Karpas-422 (cell line): Measurements from ENCODE around the gene KIRREL3. TPM values are rescaled to one million over a fixed set of nuclear protein-coding genes. Genes with fewer than 3 reads are reported as not detected.

Source experiments
- DNase-seq: peaks from one replicate; pipeline ENCODE4 v3.0.0-alpha.2; 2015
- H2AFZ ChIP-seq: fragments of 200-600 bp; sonication (generic); 2 replicates; pipeline ENCODE4 v1.6.1; 2014; ENCODE audit warnings: antibody characterized with exemption, low read length, mixed read lengths
- H3K27ac ChIP-seq: fragments of 200-600 bp; sonication (generic); 2 replicates; pipeline ENCODE4 v1.5.1; 2014; ENCODE audit warnings: mild to moderate bottlenecking, low read length, moderate library complexity
- H3K27me3 ChIP-seq: fragments of 200-600 bp; sonication (generic); 2 replicates; pipeline ENCODE4 v1.6.1; 2014; ENCODE audit warnings: low read length, mixed read lengths
- H3K36me3 ChIP-seq: fragments of 200-600 bp; sonication (generic); 2 replicates; pipeline ENCODE4 v1.6.1; 2014; ENCODE audit warnings: low read length, mixed read lengths; ENCODE audit not compliant: insufficient read depth
- H3K4me1 ChIP-seq: fragments of 200-600 bp; sonication (generic); 2 replicates; pipeline ENCODE4 v1.6.1; 2014; ENCODE audit warnings: mild to moderate bottlenecking, low read length, mixed read lengths
- H3K4me2 ChIP-seq: fragments of 200-600 bp; sonication (generic); 2 replicates; pipeline ENCODE4 v1.6.1; 2014; ENCODE audit warnings: low read length, low read depth, mild to moderate bottlenecking; ENCODE audit not compliant: poor library complexity, severe bottlenecking
- H3K4me3 ChIP-seq: fragments of 200-600 bp; sonication (generic); 2 replicates; pipeline ENCODE4 v1.5.1; 2014; ENCODE audit warnings: mild to moderate bottlenecking, antibody characterized with exemption, low read length, mixed read lengths
- H3K79me2 ChIP-seq: fragments of 200-600 bp; sonication (generic); 2 replicates; pipeline ENCODE4 v1.6.1; 2014; ENCODE audit warnings: mild to moderate bottlenecking, low read length, mixed read lengths
- H3K9ac ChIP-seq: fragments of 200-600 bp; sonication (generic); 2 replicates; pipeline ENCODE4 v1.6.0; 2014; ENCODE audit warnings: low read length
- H3K9me2 ChIP-seq: fragments of 200-600 bp; sonication (generic), shearing (Covaris generic); replicated peaks from 2 replicates; pipeline ENCODE4 v1.6.0; 2014; ENCODE audit warnings: mild to moderate bottlenecking, low read length, moderate library complexity; ENCODE audit not compliant: insufficient read depth
- H3K9me3 ChIP-seq: fragments of 300-700, 200-600 bp; sonication (generic); 2 replicates; pipeline ENCODE4 v1.6.1; 2014; ENCODE audit warnings: low read length, mixed read lengths
- H4K20me1 ChIP-seq: fragments of 200-600 bp; sonication (generic); 2 replicates; pipeline ENCODE4 v1.6.1; 2014; ENCODE audit warnings: mild to moderate bottlenecking, antibody characterized with exemption, low read length, low read depth; ENCODE audit not compliant: insufficient read depth
- total RNA-seq: library from RNA; depleted of rRNA; stranded (reverse); fragments of >200 nt; shearing (Covaris generic); gene quantifications from 2 replicates; pipeline ENCODE4 v1.2.3, GENCODE V29; 2014; ENCODE audit warnings: low replicate concordance

KIRREL3 gene
- total RNA-seq, 1 experiment from 2014 or later: not detected

DNA sequence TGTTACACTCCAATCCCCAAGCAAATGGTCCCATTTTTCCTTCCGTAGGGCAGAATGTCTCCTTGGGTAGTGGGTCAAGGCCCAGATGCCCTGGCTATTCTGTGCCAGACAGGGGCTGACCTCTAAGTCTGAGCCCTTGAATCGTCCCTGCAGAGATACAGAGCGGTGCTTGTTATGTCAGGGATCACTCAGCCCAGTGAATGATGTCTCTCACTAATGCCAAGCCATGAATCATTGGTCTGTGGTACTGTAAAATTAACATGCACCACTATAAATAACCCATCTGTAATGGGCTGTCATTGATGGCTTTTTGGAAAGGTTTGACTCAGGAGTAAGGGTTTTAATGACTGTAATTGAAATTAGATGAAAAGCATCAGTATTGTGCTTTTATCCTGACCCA, 35.3 kb upstream of the KIRREL3 start:
- Histone ChIP-seq H3K4me3 (no peak overlapping the region), H2AFZ (no peak overlapping the region), H3K36me3 (no peaks in the 10 kb centered on the region), H4K20me1 (no peaks in the 10 kb centered on the region), H3K4me2 (no peak overlapping the region), H3K4me1 (no peaks in the 10 kb centered on the region), H3K9ac (no peak overlapping the region), H3K79me2 (no peaks in the 10 kb centered on the region), H3K9me2 (no peaks in the 10 kb centered on the region), H3K27ac (no peak overlapping the region), H3K9me3 (no peaks in the 10 kb centered on the region), H3K27me3 (no peaks in the 10 kb centered on the region)
- DNase-seq: no peak

DNA sequence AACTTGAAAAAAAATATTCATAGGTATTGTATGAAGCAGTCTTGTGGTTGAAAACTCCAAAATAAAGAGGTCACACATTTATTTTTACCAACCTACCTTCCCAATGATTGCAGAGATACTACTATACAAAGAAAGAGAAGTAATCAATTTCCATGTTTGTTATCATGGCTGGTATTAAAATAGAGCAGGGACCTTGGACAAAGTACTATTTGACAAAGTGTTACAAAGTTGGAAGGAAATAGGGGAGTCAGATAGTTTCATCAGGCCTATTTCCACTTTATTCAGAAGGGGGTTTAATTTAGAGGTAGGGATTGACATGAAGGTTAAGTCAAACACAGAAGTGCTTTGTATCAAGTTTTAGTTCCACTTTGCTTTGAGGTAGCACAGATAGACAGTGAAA, 34.4 kb upstream of the KIRREL3 start:
- H3K36me3 ChIP-seq: no peaks in the 10 kb centered on the region
- H3K9me3 ChIP-seq: no peaks in the 10 kb centered on the region
- no peak overlapping the region for H2AFZ ChIP-seq
- no peak for DNase-seq
- H3K79me2 ChIP-seq: no peaks in the 10 kb centered on the region
- H3K4me1 ChIP-seq: no peaks in the 10 kb centered on the region
- H4K20me1 ChIP-seq: no peaks in the 10 kb centered on the region
- no peaks in the 10 kb centered on the region for H3K9me2 ChIP-seq
- no peak overlapping the region for H3K9ac ChIP-seq
- no peaks in the 10 kb centered on the region for H3K27me3 ChIP-seq
- H3K27ac ChIP-seq: no peak overlapping the region
- H3K4me3 ChIP-seq: no peak overlapping the region
- H3K4me2 ChIP-seq: no peak overlapping the region

DNA sequence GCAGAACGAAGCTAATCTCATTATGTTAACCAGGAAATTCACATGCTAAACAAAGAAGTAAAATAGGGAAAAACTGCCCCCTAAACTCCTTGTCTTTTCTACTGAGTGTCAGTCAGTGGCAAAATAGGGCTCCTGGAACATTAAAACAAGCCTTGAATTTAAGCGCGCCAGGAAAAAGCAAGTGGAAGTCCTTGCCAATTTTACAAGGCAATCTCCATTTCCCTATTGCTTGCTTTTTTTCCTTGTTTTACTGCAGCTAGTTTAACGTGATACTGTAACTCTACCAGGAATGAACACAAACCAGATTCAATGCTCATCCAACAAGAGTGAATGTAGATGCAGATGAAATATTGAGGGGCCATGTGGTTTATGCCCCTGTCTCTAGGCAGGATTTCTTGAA, 28.1 kb upstream of the KIRREL3 start:
- Histone ChIP-seq H3K9me2 (no peaks in the 10 kb centered on the region), H3K27ac (no peak overlapping the region), H3K4me1 (no peaks in the 10 kb centered on the region), H3K27me3 (no peaks in the 10 kb centered on the region), H3K4me3 (no peak overlapping the region), H3K79me2 (no peaks in the 10 kb centered on the region), H3K9ac (no peak overlapping the region), H3K9me3 (no peaks in the 10 kb centered on the region), H3K36me3 (no peaks in the 10 kb centered on the region), H4K20me1 (no peaks in the 10 kb centered on the region), H2AFZ (no peak overlapping the region), H3K4me2 (no peak overlapping the region)
- no peak for DNase-seq

DNA sequence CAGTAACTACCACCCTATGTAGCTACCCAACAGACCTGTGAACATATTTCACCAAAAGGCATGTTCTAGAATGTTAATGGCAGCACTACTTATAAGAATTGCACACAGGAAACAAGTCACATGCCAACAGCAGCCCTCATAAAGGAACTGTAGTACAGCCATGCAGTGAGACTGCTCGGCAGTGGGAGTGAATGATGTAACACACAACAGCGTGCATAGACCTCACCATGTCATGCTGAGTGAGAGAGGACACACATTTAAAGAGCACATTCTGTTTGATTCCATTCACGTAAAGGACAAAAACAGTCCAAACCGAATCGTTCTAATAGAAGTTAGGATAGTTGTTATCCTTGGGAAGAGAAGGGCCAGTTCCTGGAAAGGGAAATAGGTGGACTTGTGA, 27.2 kb upstream of the KIRREL3 start:
- Histone ChIP-seq H3K9me2 (no peaks in the 10 kb centered on the region), H3K9ac (no peak overlapping the region), H3K4me1 (no peaks in the 10 kb centered on the region), H3K9me3 (no peaks in the 10 kb centered on the region), H2AFZ (no peak overlapping the region), H3K36me3 (no peaks in the 10 kb centered on the region), H3K4me2 (no peak overlapping the region), H3K27me3 (no peaks in the 10 kb centered on the region), H3K79me2 (no peaks in the 10 kb centered on the region), H3K4me3 (no peak overlapping the region), H4K20me1 (no peaks in the 10 kb centered on the region), H3K27ac (no peak overlapping the region)
- DNase-seq: no peak

- H3K9me3 ChIP-seq: no peaks in the 10 kb centered on the region
- H3K36me3 ChIP-seq: no peaks in the 10 kb centered on the region
- no peak overlapping the region for H3K4me3 ChIP-seq
- no peak overlapping the region for H2AFZ ChIP-seq
- H3K27me3 ChIP-seq: no peaks in the 10 kb centered on the region
- no peak overlapping the region for H3K4me2 ChIP-seq
- no peak overlapping the region for H3K9ac ChIP-seq
- no peaks in the 10 kb centered on the region for H3K4me1 ChIP-seq
- H4K20me1 ChIP-seq: no peaks in the 10 kb centered on the region
- no peaks in the 10 kb centered on the region for H3K79me2 ChIP-seq
- H3K27ac ChIP-seq: no peak overlapping the region
- no peaks in the 10 kb centered on the region for H3K9me2 ChIP-seq
- DNase-seq: no peak
These were observed 26.4 kb upstream of the KIRREL3 start for GRCh38 chr11:127027000-127027399.

DNA sequence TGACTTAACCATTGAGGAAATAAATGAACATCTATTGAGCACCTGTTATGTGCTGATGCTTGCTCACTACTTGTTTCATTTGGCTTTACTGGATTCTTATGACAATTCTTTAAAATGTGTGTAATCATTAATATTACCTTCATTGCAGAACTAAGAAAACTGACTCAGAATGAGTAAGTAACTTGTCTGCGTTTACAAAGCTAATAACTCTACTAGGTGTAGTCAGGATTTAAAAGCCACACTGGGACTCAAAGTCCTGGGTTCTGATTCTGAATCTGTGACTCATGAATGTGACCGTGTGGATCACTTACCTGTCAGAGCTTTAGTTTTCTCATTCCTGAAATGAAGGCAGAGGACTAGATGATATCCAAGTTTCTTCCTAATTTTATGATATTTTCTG, 23.4 kb upstream of the KIRREL3 start:
- Histone ChIP-seq H3K9ac (no peak overlapping the region), H3K79me2 (no peaks in the 10 kb centered on the region), H3K4me2 (no peak overlapping the region), H3K27ac (no peak overlapping the region), H3K4me1 (no peaks in the 10 kb centered on the region), H3K9me2 (no peaks in the 10 kb centered on the region), H3K4me3 (no peak overlapping the region), H3K9me3 (no peaks in the 10 kb centered on the region), H3K27me3 (no peaks in the 10 kb centered on the region), H4K20me1 (no peaks in the 10 kb centered on the region), H3K36me3 (no peaks in the 10 kb centered on the region), H2AFZ (no peak overlapping the region)
- no peak for DNase-seq

DNA sequence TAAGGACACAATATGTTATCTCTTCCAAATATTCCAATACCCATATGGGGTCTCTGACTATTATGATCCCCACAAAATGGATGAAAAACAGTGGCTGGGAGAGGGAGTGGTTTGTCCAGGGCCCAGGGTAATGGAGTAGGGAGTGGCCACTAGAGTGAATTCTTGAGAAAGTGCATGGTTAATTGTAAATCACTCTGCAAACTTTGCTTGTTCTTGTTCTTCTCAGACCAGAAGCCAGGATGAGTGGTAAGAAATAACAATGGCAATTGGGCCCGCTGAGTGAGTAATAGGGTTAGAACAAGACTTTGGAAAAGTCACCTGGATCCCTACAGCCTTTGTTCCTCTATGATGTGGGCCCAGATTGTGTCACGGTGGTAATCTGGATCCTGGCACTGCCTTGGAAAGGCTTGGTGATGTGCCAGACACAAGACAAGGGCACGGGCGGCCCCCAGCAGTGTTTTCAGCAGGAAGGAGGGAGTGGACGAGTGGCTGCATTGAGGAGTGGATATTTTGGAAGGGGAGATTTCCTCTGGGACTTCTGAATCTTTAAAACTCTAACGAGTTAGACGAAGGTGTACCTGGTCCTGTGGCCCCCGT, 18.2 kb upstream of the KIRREL3 start:
- H2AFZ ChIP-seq: no peak overlapping the region
- no peak overlapping the region for H3K4me2 ChIP-seq
- H3K9me2 ChIP-seq: no peaks in the 10 kb centered on the region
- no peaks in the 10 kb centered on the region for H3K79me2 ChIP-seq
- H3K27me3 ChIP-seq: no peaks in the 10 kb centered on the region
- no peaks in the 10 kb centered on the region for H3K9me3 ChIP-seq
- no peaks in the 10 kb centered on the region for H3K4me1 ChIP-seq
- no peak overlapping the region for H3K27ac ChIP-seq
- H3K9ac ChIP-seq: no peak overlapping the region
- no peaks in the 10 kb centered on the region for H3K36me3 ChIP-seq
- no peak for DNase-seq
- H4K20me1 ChIP-seq: no peaks in the 10 kb centered on the region
- no peak overlapping the region for H3K4me3 ChIP-seq

DNA sequence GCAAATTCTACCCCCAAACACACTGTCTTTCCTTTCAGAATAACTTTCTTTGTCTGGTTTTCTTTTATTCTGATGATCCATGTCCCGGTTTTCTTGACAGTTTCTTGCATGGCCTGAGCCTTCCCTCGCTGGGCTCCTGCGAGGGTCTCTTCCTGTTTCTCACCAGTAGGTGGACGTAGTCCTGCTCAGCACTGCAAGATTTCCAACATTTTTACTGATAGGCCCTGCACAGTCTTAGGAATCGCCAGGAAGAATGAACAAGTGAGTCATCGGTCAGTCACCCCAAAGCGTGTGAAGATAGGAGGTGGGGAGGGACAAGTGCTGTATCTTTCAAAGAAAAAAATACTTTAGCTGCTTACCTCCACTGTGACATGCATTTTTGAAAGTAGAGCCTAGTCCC, 16.9 kb upstream of the KIRREL3 start:
- Histone ChIP-seq H3K27ac (no peak overlapping the region), H3K27me3 (no peaks in the 10 kb centered on the region), H3K4me2 (no peak overlapping the region), H3K9me2 (no peaks in the 10 kb centered on the region), H3K9ac (no peak overlapping the region), H4K20me1 (no peaks in the 10 kb centered on the region), H3K79me2 (no peaks in the 10 kb centered on the region), H3K36me3 (no peaks in the 10 kb centered on the region), H3K9me3 (no peaks in the 10 kb centered on the region), H3K4me1 (no peaks in the 10 kb centered on the region), H2AFZ (no peak overlapping the region), H3K4me3 (no peak overlapping the region)
- DNase-seq: no peak

DNA sequence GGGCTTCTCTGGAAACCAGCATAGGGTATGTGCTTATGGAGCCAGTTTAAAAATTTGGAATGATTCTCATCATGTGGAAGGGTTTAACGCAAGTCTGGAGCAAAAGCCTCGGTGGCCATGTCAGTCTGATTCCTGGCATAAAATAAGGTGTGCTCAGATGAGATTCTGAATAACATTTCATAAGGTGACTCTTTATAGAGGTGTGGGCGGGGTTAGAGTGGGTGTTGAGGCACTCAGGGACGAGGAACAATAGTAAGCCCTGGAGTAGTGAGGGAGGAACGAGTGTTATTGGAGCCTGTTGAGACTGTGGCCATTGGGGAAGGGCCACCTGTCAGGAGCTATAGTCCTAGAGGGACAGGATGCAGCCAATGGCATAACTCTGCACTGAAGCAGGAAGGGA, 13.0 kb upstream of the KIRREL3 start:
- Histone ChIP-seq H4K20me1 (no peaks in the 10 kb centered on the region), H3K9me3 (no peaks in the 10 kb centered on the region), H3K9me2 (no peaks in the 10 kb centered on the region), H3K27ac (no peak overlapping the region), H2AFZ (no peak overlapping the region), H3K9ac (no peak overlapping the region), H3K36me3 (no peaks in the 10 kb centered on the region), H3K79me2 (no peaks in the 10 kb centered on the region), H3K4me2 (no peak overlapping the region), H3K4me1 (no peaks in the 10 kb centered on the region), H3K4me3 (no peak overlapping the region), H3K27me3 (no peaks in the 10 kb centered on the region)
- DNase-seq: no peak
